Urothelium cell line (cell line): ENCODE results near the gene TNN.

Experiments
- DNase-seq: peaks from one replicate; pipeline ENCODE4 v3.0.0; 2011; ENCODE audit warnings: low spot score, mixed read lengths
- FAIRE-seq: peaks from 2 replicates; lab custom pipeline; 2011; peaks lifted over from hg19 to GRCh38; lab: Jason Lieb, UNC

Gene TNN

GRCh38 chr1:175062858-175063257 is 4.8 kb upstream of the TNN start:
- no peak for FAIRE-seq
- no peak for DNase-seq

- FAIRE-seq (no peak), DNase-seq (no peak)
Measured at GRCh38 chr1:175070818-175071217, 3.2 kb downstream of the TNN start.

- FAIRE-seq (no peak), DNase-seq (no peak)
Measured at GRCh38 chr1:175071276-175071943, 3.8 kb downstream of the TNN start.

GRCh38 chr1:175072099-175072951 is 4.7 kb downstream of the TNN start:
- DNase-seq (peak; percentile 74), FAIRE-seq (peak; percentile 50)

- DNase-seq = no peak
- FAIRE-seq = no peak
Measured at GRCh38 chr1:175073061-175073460, 5.4 kb downstream of the TNN start.

- no peak for DNase-seq
- no peak for FAIRE-seq
Measured at GRCh38 chr1:175073633-175074032, 6.0 kb downstream of the TNN start.

- FAIRE-seq (no peak), DNase-seq (peak; percentile 40)
Measured at GRCh38 chr1:175075572-175076568, 8.2 kb downstream of the TNN start.

GRCh38 chr1:175077356-175078030 is 9.9 kb downstream of the TNN start:
- DNase-seq = no peak
- FAIRE-seq = no peak

GRCh38 chr1:175078629-175079028 is 11.0 kb downstream of the TNN start:
- DNase-seq (no peak), FAIRE-seq (no peak)

GRCh38 chr1:175079338-175079737 is 11.7 kb downstream of the TNN start:
- no peak for FAIRE-seq

GRCh38 chr1:175080030-175080429 is 12.4 kb downstream of the TNN start:
- FAIRE-seq (no peak), DNase-seq (no peak)

More at GRCh38 chr1:175079338-175079737, 11.7 kb downstream of the TNN start:
- DNase-seq = no peak

GRCh38 chr1:175081983-175082382 is 14.3 kb downstream of the TNN start:
- DNase-seq (no peak), FAIRE-seq (no peak)

- DNase-seq (no peak), FAIRE-seq (no peak)
Measured at GRCh38 chr1:175088525-175088951, 20.9 kb downstream of the TNN start.

- FAIRE-seq (no peak), DNase-seq (no peak)
Measured at GRCh38 chr1:175089136-175089718, 21.6 kb downstream of the TNN start.

- FAIRE-seq (no peak), DNase-seq (no peak)
Measured at GRCh38 chr1:175090780-175091179, 23.1 kb downstream of the TNN start.

- no peak for DNase-seq
- FAIRE-seq = no peak
Measured at GRCh38 chr1:175094626-175095025, 27.0 kb downstream of the TNN start.

GRCh38 chr1:175095069-175095468 is 27.4 kb downstream of the TNN start:
- no peak for FAIRE-seq
- DNase-seq = no peak

- FAIRE-seq (no peak), DNase-seq (no peak)
Measured at GRCh38 chr1:175095978-175096607, 28.5 kb downstream of the TNN start.

- DNase-seq = no peak
- no peak for FAIRE-seq
Measured at GRCh38 chr1:175097361-175097760, 29.7 kb downstream of the TNN start.

- FAIRE-seq = no peak
Measured at GRCh38 chr1:175099916-175100315, 32.3 kb downstream of the TNN start.

More at GRCh38 chr1:175099916-175100315, 32.3 kb downstream of the TNN start:
- DNase-seq = no peak
